ENCODE results near the gene SOCS1.

- TF ChIP-seq POLR2AphosphoS5 (IDR thresholded peaks at IDR 0.05; ENCODE audit: low read depth, low read length) (no peak), REST (IDR thresholded peaks at IDR 0.05; ENCODE audit: insufficient read depth in 1 of 2, low read depth in 2 of 2, low read length in 2 of 2) (no peak), TAF1 (IDR thresholded peaks at IDR 0.05; ENCODE audit: borderline replicate concordance, insufficient read depth, low read length) (no peak), FOXP2 (optimal IDR thresholded peaks at IDR 0.05; ENCODE audit: borderline replicate concordance, extremely low read depth, extremely low read length, insufficient read depth) (no peak)
Measured at GRCh38 chr16:11208916-11209665, 46.9 kb downstream of the SOCS1 start.

Data from PFSK-1 (cell line).